Stimulated activated CD4-positive, alpha-beta T cell treated with anti-CD3 and anti-CD28 coated beads, Interleukin-4, amount 100 ng/mL, for 48 hours (primary cell): ENCODE measurements around the gene METTL8.
"Not testable (repeated sequence)": the region's sequence is repeated elsewhere in the genome, so short reads cannot be mapped to it uniquely, and the experiment has no call there.

Experiments
- DNase-seq, 2 donors: peaks; one replicate each; pipeline ENCODE4 v3.0.0-alpha.2; 2020; ENCODE audit warnings: low read depth in 2 of 2

The METTL8 gene

GRCh38 chr2:171345971-171346722 lies 87.6 kb downstream of the METTL8 start:
- no peak for DNase-seq

GRCh38 chr2:171344182-171344581 lies 89.6 kb downstream of the METTL8 start:
- no peak for DNase-seq

- DNase-seq = no peak
Measured at GRCh38 chr2:171342067-171342413, 91.8 kb downstream of the METTL8 start.

GRCh38 chr2:171341394-171342066 lies 92.3 kb downstream of the METTL8 start:
- no peak for DNase-seq

GRCh38 chr2:171334946-171335345 lies 98.8 kb downstream of the METTL8 start:
- DNase-seq = no peak

- no peak for DNase-seq
Measured at GRCh38 chr2:171334171-171334570, 99.6 kb downstream of the METTL8 start.

GRCh38 chr2:171330155-171330956 lies 103.4 kb downstream of the METTL8 start:
- no peak for DNase-seq

- DNase-seq = no peak
Measured at GRCh38 chr2:171327043-171327496, 106.7 kb downstream of the METTL8 start.

- no peak for DNase-seq
Measured at GRCh38 chr2:171325886-171326585, 107.8 kb downstream of the METTL8 start.

GRCh38 chr2:171323971-171324528 lies 109.7 kb downstream of the METTL8 start:
- no peak for DNase-seq

- no peak for DNase-seq
Measured at GRCh38 chr2:171322928-171323327, 110.9 kb downstream of the METTL8 start.

- DNase-seq = no peak
Measured at GRCh38 chr2:171320731-171321130, 113.1 kb downstream of the METTL8 start.

- DNase-seq = no peak
Measured at GRCh38 chr2:171320208-171320621, 113.6 kb downstream of the METTL8 start.

- DNase-seq = peak in 1 of 2 donors; percentile 44
Measured at GRCh38 chr2:171319164-171319810, 114.5 kb downstream of the METTL8 start.

- DNase-seq = no peak
Measured at GRCh38 chr2:171318463-171318934, 115.3 kb downstream of the METTL8 start.

GRCh38 chr2:171317492-171318125 lies 116.2 kb downstream of the METTL8 start:
- no peak for DNase-seq

GRCh38 chr2:171316755-171317337 lies 116.9 kb downstream of the METTL8 start:
- no peak for DNase-seq

GRCh38 chr2:171316220-171316619 lies 117.6 kb downstream of the METTL8 start:
- DNase-seq = no peak

- DNase-seq = no peak
Measured at GRCh38 chr2:171315781-171316180, 118.0 kb downstream of the METTL8 start.

- DNase-seq = not testable (repeated sequence)
Measured at GRCh38 chr2:171312182-171312581, 121.6 kb downstream of the METTL8 start.
